ENCODE results near the gene ZZZ3.
"Not testable (repeated sequence)": the region's sequence is repeated elsewhere in the genome, so short reads cannot be mapped to it uniquely, and the experiment has no call there.

ZZZ3 gene

DNA sequence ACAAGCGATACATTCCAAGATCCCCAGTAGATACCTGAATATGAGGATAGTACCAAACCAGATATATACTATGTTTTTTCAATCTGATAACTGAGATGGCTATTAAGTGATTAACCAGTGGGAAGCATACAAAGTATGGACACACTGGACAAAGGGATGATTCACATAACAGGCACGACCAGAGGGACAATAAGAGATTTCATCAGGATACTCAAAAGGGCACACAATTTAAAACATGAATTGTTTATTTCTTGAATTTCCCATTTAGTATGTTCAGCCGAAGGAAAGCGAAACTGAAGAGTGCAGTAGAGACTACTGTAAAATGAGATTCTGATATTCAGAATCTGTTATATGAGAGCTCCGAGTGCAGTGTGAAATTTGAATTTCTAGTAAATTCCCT lies 10.6 kb downstream of the ZZZ3 start:
- in situ Hi-C loops (cut with MboI; ENCODE audit: low sequenced_read_pairs), result no loop called here

GRCh38 chr1:77670330-77670729 lies 12.1 kb downstream of the ZZZ3 start:
- in situ Hi-C loops (cut with MboI; ENCODE audit: low sequenced_read_pairs), result no loop called here

DNA sequence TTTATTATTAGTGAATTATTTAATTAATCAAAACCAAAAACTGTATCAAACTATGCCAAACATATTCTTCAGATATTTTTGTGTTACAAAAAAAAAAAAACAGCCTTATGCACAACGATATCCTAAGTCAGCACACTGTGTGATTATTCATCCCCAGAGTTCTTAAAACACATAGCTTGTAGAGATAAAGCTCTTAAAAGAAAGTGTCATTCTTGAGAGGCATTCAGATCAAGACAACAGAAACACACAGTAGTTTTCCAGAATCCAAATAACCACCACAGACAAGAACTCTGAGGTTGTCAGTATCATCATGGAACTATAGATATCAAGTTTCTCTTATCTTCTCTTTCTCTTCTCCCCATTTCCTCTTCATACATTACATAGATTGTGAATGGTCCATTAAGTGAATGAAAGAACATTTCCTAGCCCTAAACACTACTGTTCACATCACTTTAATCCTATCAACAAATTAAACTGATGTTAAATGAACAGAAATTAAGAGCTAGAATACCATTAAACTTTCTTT lies 13.5 kb downstream of the ZZZ3 start:
- in situ Hi-C loops (cut with MboI; ENCODE audit: low sequenced_read_pairs), result no loop called here

DNA sequence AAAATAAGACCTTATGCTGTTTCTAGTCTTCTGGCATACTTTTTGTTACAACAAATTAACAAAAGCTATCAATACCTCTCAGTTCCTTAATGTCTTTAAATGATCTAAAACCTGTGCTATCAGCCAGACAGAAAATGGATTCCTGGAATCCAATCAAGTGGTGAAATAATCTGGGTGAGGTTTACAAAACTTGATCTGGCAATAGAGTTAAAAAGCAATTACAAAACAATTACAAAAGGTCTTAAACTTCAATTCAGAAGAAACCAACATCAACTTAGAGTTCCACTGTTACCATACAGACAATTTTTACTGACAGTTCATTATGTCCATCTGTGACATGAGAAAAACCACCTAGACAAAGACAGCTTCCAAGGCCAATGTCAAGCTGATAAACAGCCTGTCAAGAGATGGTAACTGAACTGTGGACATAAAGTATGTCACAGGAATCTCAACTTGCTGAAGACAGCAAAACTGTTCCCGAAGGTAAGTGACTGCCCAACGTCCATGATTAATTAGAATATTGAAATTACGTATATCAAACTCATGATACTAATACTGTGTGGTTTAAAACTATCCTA lies 17.4 kb downstream of the ZZZ3 start:
- in situ Hi-C loops (cut with MboI; ENCODE audit: low sequenced_read_pairs), result no loop called here

DNA sequence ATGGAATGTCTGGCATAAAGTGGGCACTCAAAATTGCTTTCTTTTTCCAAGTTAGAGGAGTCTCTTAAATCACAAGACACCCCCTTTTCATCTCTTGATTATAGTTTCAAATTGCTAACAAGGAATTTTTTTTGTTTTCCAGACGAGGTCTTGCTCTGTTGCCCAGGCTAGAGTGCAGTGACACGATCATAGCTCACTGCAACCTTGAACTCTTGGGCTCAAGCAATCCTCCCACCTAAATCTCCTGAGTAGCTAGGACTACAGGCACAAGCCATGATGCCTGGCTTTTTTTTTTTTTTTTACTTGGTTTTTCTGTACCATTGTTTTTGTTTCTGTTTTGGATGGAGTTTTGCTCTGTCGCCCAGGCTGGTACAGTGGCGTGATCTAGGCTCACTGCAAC lies 20.8 kb downstream of the ZZZ3 start:
- in situ Hi-C loops (cut with MboI; ENCODE audit: low sequenced_read_pairs), result no loop called here

DNA sequence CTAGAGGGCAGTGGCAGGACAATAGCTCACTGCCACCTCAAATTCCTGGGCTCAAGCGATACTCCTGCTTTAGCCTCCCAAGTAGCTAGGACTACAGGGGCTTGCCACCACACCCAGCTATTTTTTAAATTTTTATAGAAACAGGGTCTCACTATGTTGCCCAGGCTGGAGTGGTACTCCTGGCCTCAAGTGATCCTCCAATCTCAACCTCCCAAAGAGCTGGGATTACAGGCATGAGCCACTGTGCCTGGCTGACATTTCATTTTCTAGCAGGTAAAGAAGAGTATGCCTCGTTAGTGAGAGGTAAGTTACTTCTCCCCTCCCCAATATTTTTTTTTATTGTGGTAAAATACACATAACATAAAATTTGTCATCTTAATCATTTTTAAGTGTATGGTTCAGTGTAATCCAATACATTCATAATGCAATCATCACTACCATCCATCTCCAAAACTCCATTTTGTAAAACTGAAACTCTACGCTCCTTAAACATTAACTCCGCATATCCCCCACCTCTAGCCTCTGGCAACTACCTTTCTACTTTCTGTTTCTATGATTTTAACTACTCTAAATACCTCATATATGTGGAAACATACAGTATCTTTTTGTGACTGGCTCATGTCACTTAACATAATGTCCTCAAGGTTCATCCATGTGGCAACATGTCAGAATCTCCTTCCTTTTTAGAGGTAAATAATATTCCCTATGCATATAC lies 22.4 kb downstream of the ZZZ3 start:
- in situ Hi-C loops (cut with MboI; ENCODE audit: low sequenced_read_pairs), result no loop called here

- in situ Hi-C loops (cut with MboI; ENCODE audit: low sequenced_read_pairs), result no loop called here
Measured at GRCh38 chr1:77658271-77658670, 24.2 kb downstream of the ZZZ3 start.

GRCh38 chr1:77655431-77655974 lies 27.0 kb downstream of the ZZZ3 start:
- in situ Hi-C loops (cut with MboI; ENCODE audit: low sequenced_read_pairs), result no loop called here

- in situ Hi-C loops (cut with MboI; ENCODE audit: low sequenced_read_pairs), result no loop called here
Measured at GRCh38 chr1:77652970-77653516, 29.4 kb downstream of the ZZZ3 start.

GRCh38 chr1:77652268-77652667 lies 30.2 kb downstream of the ZZZ3 start:
- in situ Hi-C loops (cut with MboI; ENCODE audit: low sequenced_read_pairs), result no loop called here

GRCh38 chr1:77649127-77649526 lies 33.3 kb downstream of the ZZZ3 start:
- in situ Hi-C loops (cut with MboI; ENCODE audit: low sequenced_read_pairs), result no loop called here

GRCh38 chr1:77646224-77646623 lies 36.2 kb downstream of the ZZZ3 start:
- in situ Hi-C loops (cut with MboI; ENCODE audit: low sequenced_read_pairs), result not testable (repeated sequence)

GRCh38 chr1:77643456-77643855 lies 39.0 kb downstream of the ZZZ3 start:
- in situ Hi-C loops (cut with MboI; ENCODE audit: low sequenced_read_pairs), result no loop called here

GRCh38 chr1:77642941-77643340 lies 39.5 kb downstream of the ZZZ3 start:
- in situ Hi-C loops (cut with MboI; ENCODE audit: low sequenced_read_pairs), result no loop called here

- in situ Hi-C loops (cut with MboI; ENCODE audit: low sequenced_read_pairs), result no loop called here
Measured at GRCh38 chr1:77642196-77642595, 40.3 kb downstream of the ZZZ3 start.

DNA sequence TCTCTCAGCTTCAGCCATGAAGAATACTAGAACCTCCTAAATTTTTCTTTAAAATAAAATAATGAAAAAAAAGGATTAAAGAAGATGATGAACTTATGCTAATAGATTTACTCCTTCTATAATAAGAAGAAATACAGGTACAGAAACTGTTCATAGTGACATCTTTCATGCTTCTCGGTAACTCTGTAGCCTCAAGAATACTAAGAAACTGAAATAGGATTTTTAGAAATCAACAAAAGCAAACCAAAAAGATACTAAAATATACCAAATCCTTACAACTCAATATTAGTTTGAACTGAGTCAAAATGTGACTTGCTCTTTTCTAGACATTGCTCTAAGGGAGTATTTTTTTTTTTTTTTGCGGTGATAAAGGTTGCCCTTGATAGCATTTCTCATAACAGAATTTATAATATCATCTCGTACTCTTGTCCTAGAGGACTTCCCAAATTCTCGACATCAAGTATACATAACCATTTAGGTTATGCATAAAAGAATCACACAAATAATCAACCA lies 42.8 kb downstream of the ZZZ3 start:
- in situ Hi-C loops (cut with MboI; ENCODE audit: low sequenced_read_pairs), result no loop called here

DNA sequence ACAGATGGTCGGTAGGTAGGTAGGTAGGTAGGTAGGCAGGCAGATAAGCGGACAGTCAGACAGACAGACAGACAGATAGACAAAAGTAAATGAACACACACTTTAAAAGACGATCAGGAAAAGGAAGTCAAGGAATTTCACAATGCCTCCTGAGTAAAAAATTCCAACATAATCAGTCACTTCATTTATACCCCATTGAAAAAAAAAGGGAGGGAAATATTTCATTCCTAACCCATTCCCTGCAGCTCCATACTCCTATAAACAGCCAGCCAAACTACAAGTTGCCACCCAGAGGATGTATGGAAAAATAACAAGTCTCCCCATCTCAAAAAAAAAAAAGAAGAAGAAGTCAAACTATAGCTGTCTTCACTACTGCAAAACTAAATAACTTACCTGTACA lies 43.4 kb downstream of the ZZZ3 start:
- in situ Hi-C loops (cut with MboI; ENCODE audit: low sequenced_read_pairs), result no loop called here

DNA sequence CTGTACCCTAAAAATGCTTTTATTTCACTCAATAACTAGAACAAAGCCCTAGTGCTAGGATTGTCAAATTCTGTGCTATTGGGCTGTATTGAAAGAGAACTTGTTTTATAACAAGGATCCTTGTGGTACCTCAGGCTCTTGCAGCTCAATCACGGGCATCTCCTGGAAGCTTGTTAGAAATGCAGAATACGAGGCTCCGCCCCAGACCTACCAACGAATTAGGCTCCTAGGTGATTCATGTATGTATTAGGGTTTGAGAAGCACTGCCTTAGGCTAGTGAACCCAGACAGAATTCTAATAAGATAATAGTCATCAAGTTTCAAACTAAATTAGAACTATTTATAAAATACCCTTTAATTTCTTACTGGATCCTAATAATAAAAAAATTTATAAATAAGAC lies 45.6 kb downstream of the ZZZ3 start:
- in situ Hi-C loops (cut with MboI; ENCODE audit: low sequenced_read_pairs), result no loop called here

All from HL-60/S4 treated with retinoic acid at 250 ng/mL for 4 days and 3 days (cell line).